Tibial artery (tissue), 4 donors: ENCODE data around the gene DPF3.

Source experiments
- DNase-seq, 2 donors: peaks; one replicate each; pipeline ENCODE4 v3.0.0-alpha.2; 2019
- H3K27ac ChIP-seq, 2 donors: fragments of 200-600 bp; sonication (generic) in 1 of 2; 1 replicate in 1 of 2; 2 replicates in 1 of 2; pipeline ENCODE4 v1.5.1; 2018 to 2019; ENCODE audit warnings: mild to moderate bottlenecking in 1 of 2
- H3K27me3 ChIP-seq, 2 donors: fragments of 200-600 bp; sonication (generic) in 1 of 2; one replicate each; pipeline versions ENCODE4 v1.5.1 to v1.6.0; 2016 to 2019
- H3K36me3 ChIP-seq, 3 donors: fragments of 200-600 bp; sonication (generic) in 2 of 3; one replicate each; pipeline ENCODE4 v1.5.1; 2016 to 2019; ENCODE audit warnings: mild to moderate bottlenecking in 2 of 3
- H3K4me1 ChIP-seq, 4 donors: fragments of 200-600 bp; sonication (generic) in 2 of 4; 1 replicate in 3 of 4; 2 replicates in 1 of 4; pipeline ENCODE4 v1.5.1; 2016 to 2019
- H3K4me3 ChIP-seq, 2 donors: fragments of 200-600 bp; sonication (generic) in 1 of 2; 1 replicate in 1 of 2; 2 replicates in 1 of 2; pipeline ENCODE4 v1.5.1; 2018 to 2019; ENCODE audit warnings: mild to moderate bottlenecking in 2 of 2
- H3K9me3 ChIP-seq, 3 donors: fragments of 200-600 bp; sonication (generic) in 1 of 3; one replicate each; pipeline ENCODE4 v1.5.1; 2016 to 2019
- CTCF ChIP-seq, 2 experiments: fragments of 200-600 bp in 1 of 2; fragments of 450-650 bp in 1 of 2; IDR thresholded peaks; one replicate each; pipeline ENCODE4 v1.5.1; 2017 to 2019; ENCODE audit warnings: antibody characterized with exemption in 2 of 2, mild to moderate bottlenecking in 1 of 2, moderate library complexity in 1 of 2
- intact Hi-C: fragments of 100-400 bp; cut with DNase I; formaldehyde crosslinking; loops from one replicate; pipeline ENCODE4 v1.15.0; 2023; ENCODE audit warnings: low total_unique reads

DPF3 gene

GRCh38 chr14:72929316-72930080 lies 35.6 kb upstream of the DPF3 start:
- peaks cover 0 to 12% (median 0%) of the 10 kb centered on the region in 3 donors for H3K36me3 ChIP-seq
- intact Hi-C loops, result no loop called here
- no peak for TF ChIP-seq CTCF (IDR thresholded peaks at IDR 0.05)
- no peak for DNase-seq
- peaks cover 0 to 11% (median 4%) of the 10 kb centered on the region in 4 donors for H3K4me1 ChIP-seq
- no peaks in the 10 kb centered on the region for H3K27me3 ChIP-seq
- no peaks in the 10 kb centered on the region for H3K9me3 ChIP-seq
- H3K4me3 ChIP-seq, result no peak overlapping the region
- H3K27ac ChIP-seq, result no peak overlapping the region

GRCh38 chr14:72928872-72929271 lies 35.0 kb upstream of the DPF3 start:
- peaks cover 0 to 11% (median 4%) of the 10 kb centered on the region in 4 donors for H3K4me1 ChIP-seq
- intact Hi-C loops, result no loop called here
- H3K36me3 ChIP-seq, result peaks cover 0 to 12% (median 0%) of the 10 kb centered on the region in 3 donors
- H3K9me3 ChIP-seq, result no peaks in the 10 kb centered on the region
- H3K4me3 ChIP-seq, result no peak overlapping the region
- TF ChIP-seq CTCF (IDR thresholded peaks at IDR 0.05), result no peak
- no peaks in the 10 kb centered on the region for H3K27me3 ChIP-seq
- peak in 1 of 2 donors; percentile 66 for DNase-seq
- H3K27ac ChIP-seq, result no peak overlapping the region

GRCh38 chr14:72926292-72927028 lies 32.6 kb upstream of the DPF3 start, which contains the start of gene DCAF4:
Gene DCAF4 (plus strand): TSS chr14:72926464. CDS start chr14:72937979, 11,515 bp downstream.
- Histone ChIP-seq H3K9me3 (no peaks in the 10 kb centered on the region), H3K27me3 (no peaks in the 10 kb centered on the region), H3K36me3 (peaks cover 0 to 12% (median 0%) of the 10 kb centered on the region in 3 donors), H3K27ac (peak within 1 kb of the TSS; percentile 78 to 84), H3K4me3 (peak within 1 kb of the TSS; percentile 66 to 86), H3K4me1 (peaks cover 0 to 11% (median 4%) of the 10 kb centered on the region in 4 donors)
- TF ChIP-seq CTCF (IDR thresholded peaks at IDR 0.05), result no peak
- peak; percentile 98 for DNase-seq
- intact Hi-C loops, result no loop called here

GRCh38 chr14:72925815-72926291 lies 32.0 kb upstream of the DPF3 start:
- Histone ChIP-seq H3K36me3 (peaks cover 0 to 12% (median 0%) of the 10 kb centered on the region in 3 donors), H3K27me3 (no peaks in the 10 kb centered on the region), H3K4me3 (peak overlapping the region; percentile 66 to 86), H3K9me3 (no peaks in the 10 kb centered on the region), H3K4me1 (peaks cover 0 to 11% (median 4%) of the 10 kb centered on the region in 4 donors), H3K27ac (peak overlapping the region; percentile 78 to 84)
- intact Hi-C loops, result no loop called here
- TF ChIP-seq CTCF (IDR thresholded peaks at IDR 0.05), result no peak
- no peak for DNase-seq

GRCh38 chr14:72925171-72925759 lies 31.4 kb upstream of the DPF3 start:
- Histone ChIP-seq H3K4me3 (peak overlapping the region; percentile 66 to 86), H3K9me3 (no peaks in the 10 kb centered on the region), H3K36me3 (peaks cover 0 to 12% (median 0%) of the 10 kb centered on the region in 3 donors), H3K27ac (peak overlapping the region; percentile 78 to 84), H3K4me1 (peaks cover 0 to 11% (median 4%) of the 10 kb centered on the region in 4 donors), H3K27me3 (no peaks in the 10 kb centered on the region)
- DNase-seq, result peak in 1 of 2 donors; percentile 68
- intact Hi-C loops, result no loop called here
- no peak for TF ChIP-seq CTCF (IDR thresholded peaks at IDR 0.05)
